Endothelial cell of umbilical vein (primary cell): ENCODE data around the gene PRKACB. TPM values are rescaled to one million over a fixed set of nuclear protein-coding genes. Genes with fewer than 3 reads are reported as not detected.

Experiments
- BruUV-seq: library from RNA; stranded (reverse); fragments of 400-500 nt; replicated peaks from 2 replicates; lab custom pipeline; 2021; lab: Mats Ljungman, UMichigan
- CTCF ChIA-PET: fragments of 300-600, 350-600 bp; sonication (Branson Sonifier 250); formaldehyde crosslinking; loops from one replicate; lab custom pipeline; 2021; ENCODE audit warnings: antibody characterized with exemption, inconsistent platforms; lab: Charles Lee
- POLR2A ChIA-PET: fragments of 300-600, 350-600 bp; sonication (Branson Sonifier 250); formaldehyde crosslinking; loops from one replicate; lab custom pipeline; 2021; ENCODE audit warnings: antibody characterized with exemption, inconsistent platforms; lab: Charles Lee
- DNase-seq: peaks from one replicate; pipeline ENCODE4 v3.0.0-alpha.2; 2011; ENCODE audit warnings: low read depth, low spot score
- FAIRE-seq: peaks from 2 replicates; lab custom pipeline; 2011; peaks lifted over from hg19 to GRCh38; lab: Jason Lieb, UNC
- H2AFZ ChIP-seq: 2 replicates; pipeline ENCODE4 v1.6.0; 2012; ENCODE audit warnings: low read depth, low read length, control low read depth, inconsistent platforms
- H3K27ac ChIP-seq: 2 replicates; pipeline ENCODE4 v1.5.1; 2011; ENCODE audit warnings: low read depth, mild to moderate bottlenecking, control low read depth, low read length, moderate library complexity; ENCODE audit not compliant: insufficient read depth
- H3K27me3 ChIP-seq, 2 experiments: 2 replicates each; pipeline versions ENCODE4 v1.6.0 to v1.6.1; 2011; ENCODE audit warnings: low read length in 2 of 2, mixed read lengths in 1 of 2; ENCODE audit not compliant: control insufficient read depth in 2 of 2, insufficient read depth in 2 of 2
- H3K36me3 ChIP-seq, 2 experiments: 2 replicates in 1 of 2; 3 replicates in 1 of 2; pipeline ENCODE4 v1.5.1; 2011; ENCODE audit warnings: low read length in 2 of 2, mild to moderate bottlenecking in 1 of 2, moderate library complexity in 1 of 2; ENCODE audit not compliant: control insufficient read depth in 2 of 2, insufficient read depth in 2 of 2; ENCODE audit errors: extremely low read depth in 1 of 2
- H3K4me1 ChIP-seq: 3 replicates; pipeline ENCODE4 v1.5.1; 2011; ENCODE audit warnings: mild to moderate bottlenecking, low read length; ENCODE audit not compliant: control insufficient read depth, insufficient read depth; ENCODE audit errors: extremely low read depth
- H3K4me2 ChIP-seq: 2 replicates; pipeline ENCODE4 v1.6.1; 2011; ENCODE audit warnings: low read length, control low read depth, mixed read lengths; ENCODE audit not compliant: insufficient read depth
- H3K4me3 ChIP-seq, 3 experiments: fragments of 200-600 bp in 1 of 3; sonication (generic), shearing (Covaris generic) in 1 of 3; replicated peaks in 1 of 3; 2 replicates each; pipeline ENCODE4 v1.5.1; 2011 to 2016; ENCODE audit warnings: control low read depth in 3 of 3, low read length in 3 of 3, mild to moderate bottlenecking in 2 of 3, inconsistent platforms in 1 of 3, low read depth in 1 of 3, moderate library complexity in 1 of 3; ENCODE audit not compliant: insufficient read depth in 1 of 3
- H3K79me2 ChIP-seq: 2 replicates; pipeline ENCODE4 v1.6.0; 2012; ENCODE audit warnings: low read length, inconsistent platforms; ENCODE audit not compliant: control insufficient read depth, insufficient read depth
- H3K9ac ChIP-seq: replicated peaks from 2 replicates; pipeline ENCODE3; 2011; ENCODE audit warnings: low read length, control low read depth; ENCODE audit not compliant: insufficient read depth; ENCODE audit errors: extremely low read depth
- H3K9me1 ChIP-seq: replicated peaks from 3 replicates; pipeline ENCODE4 v1.6.0; 2011; ENCODE audit warnings: mild to moderate bottlenecking, low read length; ENCODE audit not compliant: control insufficient read depth, insufficient read depth; ENCODE audit errors: extremely low read depth
- H3K9me3 ChIP-seq: replicated peaks from 2 replicates; pipeline ENCODE4 v1.5.1; 2012; ENCODE audit warnings: low read length, inconsistent platforms; ENCODE audit not compliant: control insufficient read depth, insufficient read depth
- H4K20me1 ChIP-seq: replicated peaks from 2 replicates; pipeline ENCODE3; 2011; ENCODE audit warnings: mild to moderate bottlenecking, low read length; ENCODE audit not compliant: control insufficient read depth, insufficient read depth; ENCODE audit errors: extremely low read depth
- CTCF ChIP-seq, 2 donors: IDR thresholded peaks; 1 replicate in 1 of 2; 2 replicates in 1 of 2; pipeline ENCODE4 v1.5.1; 2011; ENCODE audit warnings: low read length in 2 of 2, mild to moderate bottlenecking in 2 of 2, moderate library complexity in 2 of 2, control low read depth in 1 of 2, inconsistent platforms in 1 of 2, low read depth in 1 of 2; ENCODE audit not compliant: insufficient read depth in 1 of 2; ENCODE audit errors: extremely low read depth in 1 of 2
- EZH2 ChIP-seq: IDR thresholded peaks from 2 replicates; pipeline ENCODE4 v1.6.1; 2012; ENCODE audit warnings: borderline replicate concordance, low read depth, mild to moderate bottlenecking, moderate library complexity, low read length, inconsistent platforms; ENCODE audit not compliant: severe bottlenecking
- FOS ChIP-seq: IDR thresholded peaks from 2 replicates; pipeline ENCODE4 v1.6.1; 2011; ENCODE audit warnings: mild to moderate bottlenecking, low read length, moderate library complexity, borderline replicate concordance; ENCODE audit not compliant: insufficient read depth
- GATA2 ChIP-seq: IDR thresholded peaks from 2 replicates; pipeline ENCODE4 v1.7.0; 2011; ENCODE audit warnings: low read depth, mild to moderate bottlenecking, moderate library complexity, mixed read lengths, low read length; ENCODE audit not compliant: insufficient read length, insufficient read depth
- JUN ChIP-seq: IDR thresholded peaks from 2 replicates; pipeline ENCODE4 v1.6.1; 2011; ENCODE audit warnings: borderline replicate concordance, low read depth; ENCODE audit not compliant: insufficient read length, insufficient read depth
- MAX ChIP-seq: IDR thresholded peaks from 2 replicates; pipeline ENCODE4 v1.6.1; 2011; ENCODE audit not compliant: insufficient read depth, insufficient read length
- MYC ChIP-seq: IDR thresholded peaks from one replicate; pipeline ENCODE4 v1.6.1; 2011; ENCODE audit warnings: mild to moderate bottlenecking, low read depth, low read length
- POLR2A ChIP-seq: IDR thresholded peaks from 2 replicates; pipeline ENCODE4 v1.6.1; 2012; ENCODE audit warnings: low read depth, mild to moderate bottlenecking, control low read depth, low read length
- POLR2AphosphoS5 ChIP-seq: IDR thresholded peaks from 2 replicates; pipeline ENCODE4 v1.6.1; 2012; ENCODE audit warnings: low read depth, mild to moderate bottlenecking, control low read depth, low read length, moderate library complexity; ENCODE audit not compliant: insufficient read depth
- dilution Hi-C: fragments of 300-500 bp; cut with MboI; formaldehyde crosslinking; loops from one replicate; pipeline ENCODE4 v1.15.0; 2019; ENCODE audit warnings: low sequenced_read_pairs; ENCODE audit not compliant: extremely low pct_ligation_motif_present
- intact Hi-C: fragments of 100-400 bp; cut with micrococcal nuclease; formaldehyde crosslinking; loops from one replicate; pipeline ENCODE4 v1.10.0; 2022
- polyA plus RNA-seq, 4 experiments: library from polyadenylated mRNA; depleted of rRNA in 3 of 4; stranded (reverse) in 3 of 4; unstranded in 1 of 4; fragments of >200 nt; gene quantifications; 2 replicates each; pipeline versions ENCODE4 v1.2.1 to v1.2.3, GENCODE V29; 2011 to 2012; ENCODE audit warnings: missing spikeins in 1 of 4
- total RNA-seq: library from RNA; stranded (reverse); gene quantifications from 2 replicates; pipeline ENCODE4 v1.2.3, GENCODE V29; 2021

The PRKACB gene
- total and polyA plus RNA-seq, 2 donors (not counting 3 experiments of a cell fraction or from before 2014, with no cell fraction given): 19.1 to 77.5 TPM

DNA sequence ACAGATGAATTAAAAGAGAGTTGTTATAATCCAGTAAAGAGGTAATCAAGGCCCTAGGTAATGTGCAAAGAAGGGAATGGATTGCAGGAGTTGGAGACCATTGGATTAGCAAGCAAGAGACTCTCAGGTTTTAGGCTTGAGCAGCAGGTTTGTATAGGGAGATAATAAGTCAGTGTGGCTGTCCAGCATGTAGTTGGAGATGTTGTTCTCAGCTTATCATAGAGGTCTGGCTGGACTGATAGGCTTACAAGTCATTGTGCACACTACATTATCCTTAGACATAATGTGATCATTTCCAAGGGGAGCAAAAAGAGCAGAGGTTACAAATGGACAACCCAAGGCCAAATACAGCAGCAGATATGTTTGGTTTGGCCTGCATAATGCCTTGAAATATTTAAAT lies 111.5 kb downstream of the PRKACB start:
- intact Hi-C loops: no loop called here

More for the DNA sequence above, 111.5 kb downstream of the PRKACB start:
- H3K27ac ChIP-seq: no peak overlapping the region
- H3K4me3 ChIP-seq: no peak overlapping the region
- no TSS peak for BruUV-seq
- FAIRE-seq (no peak), DNase-seq (no peak)
- H3K9ac ChIP-seq: no peak overlapping the region
- H4K20me1 ChIP-seq: no peaks in the 10 kb centered on the region
- TF ChIP-seq FOS (no peak), JUN (no peak), POLR2AphosphoS5 (no peak), GATA2 (no peak), EZH2 (no peak), POLR2A (no peak), MYC (no peak), CTCF (IDR thresholded peaks at IDR 0.05; ENCODE audit: extremely low read depth in 1 of 2, insufficient read depth in 1 of 2, low read depth in 1 of 2, low read length in 2 of 2) (no peak), MAX (no peak)
- H3K27me3 ChIP-seq: no peaks in the 10 kb centered on the region
- POLR2A ChIA-PET: no interaction called here
- no peaks in the 10 kb centered on the region for H3K9me1 ChIP-seq
- H3K79me2 ChIP-seq: no peaks in the 10 kb centered on the region
- no peaks in the 10 kb centered on the region for H3K36me3 ChIP-seq
- no peak overlapping the region for H2AFZ ChIP-seq
- H3K4me1 ChIP-seq: peaks cover 12% of the 10 kb centered on the region
- CTCF ChIA-PET: no interaction called here
- no peak overlapping the region for H3K4me2 ChIP-seq
- dilution Hi-C loops: no loop called here
- H3K9me3 ChIP-seq: no peaks in the 10 kb centered on the region
